Activated CD4-positive, alpha-beta T cell treated with anti-CD3 and anti-CD28 coated beads, Interleukin-2, amount 10 ng/mL, durations not matched to agents 24 days and 14 days (primary cell): ENCODE measurements around the gene SIN3B. TPM values are rescaled to one million over a fixed set of nuclear protein-coding genes. Genes with fewer than 3 reads are reported as not detected.

Experiments
- DNase-seq: peaks from one replicate; pipeline ENCODE4 v3.0.0; 2022
- H3K27ac Mint-ChIP-seq: one replicate; pipeline ENCODE4 v1.8.0; 2022; ENCODE audit warnings: mild to moderate bottlenecking, mixed read lengths
- H3K27me3 Mint-ChIP-seq: one replicate; pipeline ENCODE4 v1.8.0; 2022; ENCODE audit warnings: mixed read lengths
- H3K36me3 Mint-ChIP-seq: one replicate; pipeline ENCODE4 v1.8.0; 2022; ENCODE audit warnings: low read depth, mild to moderate bottlenecking, mixed read lengths
- H3K4me1 Mint-ChIP-seq: one replicate; pipeline ENCODE4 v1.8.0; 2021; ENCODE audit warnings: mixed read lengths
- H3K4me3 Mint-ChIP-seq: one replicate; pipeline ENCODE4 v1.8.0; 2022; ENCODE audit warnings: mild to moderate bottlenecking, moderate library complexity, mixed read lengths
- H3K9me3 Mint-ChIP-seq: one replicate; pipeline ENCODE4 v1.8.0; 2021; ENCODE audit warnings: mixed read lengths
- intact Hi-C: fragments of 100-400 bp; cut with micrococcal nuclease; formaldehyde crosslinking; loops from one replicate; pipeline ENCODE4 v1.15.1; 2023
- total RNA-seq: library from RNA; stranded (reverse); gene quantifications from 2 replicates; pipeline ENCODE4 v1.2.3, GENCODE V29; 2022

The SIN3B gene
- total RNA-seq, 1 donor from 2014 or later: 43.9 TPM

DNA sequence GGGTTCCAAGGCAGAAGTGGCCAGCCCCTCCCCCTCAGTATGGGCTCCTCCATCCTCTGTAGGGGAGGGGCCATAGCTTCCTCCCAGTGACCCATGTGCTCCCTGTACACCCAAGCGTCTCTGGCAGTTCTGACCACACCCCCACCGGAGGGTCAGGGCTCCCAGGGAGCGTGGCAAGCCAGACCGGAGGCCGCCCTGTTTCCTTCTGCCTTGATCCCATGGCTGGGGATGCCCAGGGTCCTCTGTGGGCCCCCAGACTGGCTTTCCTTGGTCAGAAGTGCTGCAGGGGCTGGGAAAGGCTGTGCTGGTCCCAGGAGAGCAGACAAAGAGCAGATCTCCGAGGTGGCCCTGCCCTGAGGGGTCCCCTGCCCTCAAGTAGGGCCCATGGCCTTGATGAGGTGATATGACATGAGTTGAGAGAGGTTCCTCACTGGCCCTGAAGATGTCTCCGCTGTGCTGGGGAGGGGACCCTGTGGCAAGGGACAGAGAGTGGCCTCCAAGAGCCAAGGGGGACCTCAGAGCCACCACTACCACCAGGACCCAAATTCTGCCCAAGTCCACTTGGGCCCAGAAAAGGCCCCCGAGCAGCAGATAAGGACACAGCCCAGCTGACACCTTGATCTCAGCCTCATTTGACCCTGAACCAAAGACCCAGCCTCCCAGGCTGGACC is 51.8 kb downstream of the SIN3B start:
- no peak overlapping the region for H3K4me3 Mint-ChIP-seq
- H3K4me1 Mint-ChIP-seq: peaks cover 4% of the 10 kb centered on the region
- H3K27me3 Mint-ChIP-seq: no peaks in the 10 kb centered on the region
- no peak for DNase-seq
- peaks cover 13% of the 10 kb centered on the region for H3K9me3 Mint-ChIP-seq
- intact Hi-C loops: no loop called here
- H3K36me3 Mint-ChIP-seq: peaks cover 44% of the 10 kb centered on the region
- H3K27ac Mint-ChIP-seq: no peak overlapping the region

DNA sequence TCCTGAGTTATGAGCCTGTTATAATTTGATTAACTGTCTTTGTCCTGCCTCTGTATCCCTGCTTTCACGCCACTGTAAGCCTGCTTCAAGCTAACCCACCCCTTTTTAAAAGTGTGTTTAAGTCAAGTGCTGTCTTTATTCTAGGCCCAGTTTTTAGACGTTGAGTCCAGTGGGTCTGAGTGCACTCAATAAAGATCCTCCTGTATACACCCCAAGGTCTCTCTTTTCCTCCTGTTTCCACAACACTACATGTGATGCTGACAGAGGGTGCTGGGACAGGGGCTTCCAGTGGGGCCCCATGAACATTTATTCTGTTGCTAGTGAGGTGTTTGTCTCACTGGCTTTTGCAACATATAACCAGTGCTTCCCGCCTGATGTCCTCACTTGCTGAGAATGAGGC is 52.9 kb downstream of the SIN3B start:
- no peak overlapping the region for H3K27ac Mint-ChIP-seq
- peaks cover 4% of the 10 kb centered on the region for H3K4me1 Mint-ChIP-seq
- no peak for DNase-seq
- no peak overlapping the region for H3K4me3 Mint-ChIP-seq
- peaks cover 13% of the 10 kb centered on the region for H3K9me3 Mint-ChIP-seq
- intact Hi-C loops: no loop called here
- peaks cover 38% of the 10 kb centered on the region for H3K36me3 Mint-ChIP-seq
- no peaks in the 10 kb centered on the region for H3K27me3 Mint-ChIP-seq

DNA sequence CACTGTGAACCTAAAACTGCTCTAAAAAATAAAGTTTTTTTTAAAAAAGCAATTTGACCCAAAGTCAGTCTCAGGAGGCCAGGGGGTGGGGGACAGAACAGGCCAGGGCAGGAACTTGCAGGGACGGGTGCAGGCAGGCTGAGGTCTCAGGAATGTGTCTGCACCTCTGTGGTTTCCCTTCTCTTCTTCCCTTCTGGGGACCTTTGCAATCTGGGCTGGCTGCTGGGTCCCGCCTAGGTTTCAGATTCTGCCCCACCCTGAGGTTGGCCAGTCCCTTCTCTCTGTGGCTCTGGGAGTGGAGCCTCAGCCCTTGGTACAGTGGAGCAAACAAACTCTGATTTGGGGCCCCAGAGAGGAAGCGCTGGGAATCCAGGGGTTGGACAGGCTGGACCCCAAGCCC is 54.3 kb downstream of the SIN3B start:
- Mint-ChIP-seq H3K27ac (no peak overlapping the region), H3K9me3 (peaks cover 13% of the 10 kb centered on the region), H3K36me3 (peaks cover 31% of the 10 kb centered on the region), H3K27me3 (no peaks in the 10 kb centered on the region), H3K4me1 (peaks cover 7% of the 10 kb centered on the region), H3K4me3 (no peak overlapping the region)
- DNase-seq: no peak
- intact Hi-C loops: no loop called here

DNA sequence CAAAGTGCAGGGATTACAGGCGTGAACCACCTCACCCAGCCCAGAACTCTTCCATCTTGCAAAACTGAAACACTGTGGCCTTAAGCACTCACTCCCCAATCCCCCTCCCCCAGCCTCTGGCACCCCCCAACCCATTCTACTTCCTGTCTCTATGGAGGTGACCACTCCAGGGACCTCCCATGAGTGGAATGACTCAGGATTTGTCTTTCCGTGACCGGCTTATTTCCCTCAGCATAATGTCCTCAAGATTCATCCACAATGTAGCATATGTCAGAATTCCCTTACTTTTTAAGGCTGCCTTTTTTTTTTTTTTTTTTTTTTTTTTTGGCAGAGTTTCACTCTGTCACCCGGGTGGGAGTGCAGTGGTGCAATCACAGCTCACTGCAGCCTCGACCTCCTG is 56.0 kb downstream of the SIN3B start:
- DNase-seq: no peak
- Mint-ChIP-seq H3K27ac (no peak overlapping the region), H3K9me3 (peaks cover 13% of the 10 kb centered on the region), H3K36me3 (peaks cover 20% of the 10 kb centered on the region), H3K4me1 (peaks cover 11% of the 10 kb centered on the region), H3K27me3 (no peaks in the 10 kb centered on the region), H3K4me3 (no peak overlapping the region)
- intact Hi-C loops: no loop called here

DNA sequence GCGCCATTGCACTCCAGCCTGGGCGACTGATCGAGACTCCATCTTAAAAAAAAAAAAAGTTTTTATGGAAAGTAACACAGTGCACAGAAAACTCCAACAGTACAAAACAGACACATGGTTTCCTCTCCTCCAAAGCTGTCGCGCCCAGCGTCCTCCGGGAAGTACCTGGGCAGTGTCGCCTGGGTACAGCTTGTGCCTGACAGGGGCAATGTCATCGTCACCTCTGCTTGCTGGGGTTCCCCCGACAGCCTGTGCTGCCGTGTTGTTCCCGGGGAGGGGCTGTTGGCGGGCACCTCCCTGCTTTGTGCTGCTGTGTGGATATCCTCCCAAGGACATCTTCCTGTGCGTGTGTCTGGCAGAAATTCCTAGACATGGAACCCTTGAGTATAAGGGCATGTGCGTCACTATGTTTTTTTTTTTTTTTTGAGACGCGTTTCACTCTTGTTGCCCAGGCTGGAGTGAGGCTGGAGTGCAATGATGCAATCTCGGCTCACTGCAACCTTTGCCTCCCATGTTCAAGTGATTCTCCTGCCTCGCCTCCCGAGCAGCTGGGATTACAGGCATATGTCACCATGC is 57.2 kb downstream of the SIN3B start:
- no peaks in the 10 kb centered on the region for H3K27me3 Mint-ChIP-seq
- H3K4me1 Mint-ChIP-seq: peaks cover 11% of the 10 kb centered on the region
- intact Hi-C loops: no loop called here
- peaks cover 8% of the 10 kb centered on the region for H3K36me3 Mint-ChIP-seq
- DNase-seq: no peak
- H3K27ac Mint-ChIP-seq: no peak overlapping the region
- H3K9me3 Mint-ChIP-seq: peaks cover 13% of the 10 kb centered on the region
- H3K4me3 Mint-ChIP-seq: no peak overlapping the region

DNA sequence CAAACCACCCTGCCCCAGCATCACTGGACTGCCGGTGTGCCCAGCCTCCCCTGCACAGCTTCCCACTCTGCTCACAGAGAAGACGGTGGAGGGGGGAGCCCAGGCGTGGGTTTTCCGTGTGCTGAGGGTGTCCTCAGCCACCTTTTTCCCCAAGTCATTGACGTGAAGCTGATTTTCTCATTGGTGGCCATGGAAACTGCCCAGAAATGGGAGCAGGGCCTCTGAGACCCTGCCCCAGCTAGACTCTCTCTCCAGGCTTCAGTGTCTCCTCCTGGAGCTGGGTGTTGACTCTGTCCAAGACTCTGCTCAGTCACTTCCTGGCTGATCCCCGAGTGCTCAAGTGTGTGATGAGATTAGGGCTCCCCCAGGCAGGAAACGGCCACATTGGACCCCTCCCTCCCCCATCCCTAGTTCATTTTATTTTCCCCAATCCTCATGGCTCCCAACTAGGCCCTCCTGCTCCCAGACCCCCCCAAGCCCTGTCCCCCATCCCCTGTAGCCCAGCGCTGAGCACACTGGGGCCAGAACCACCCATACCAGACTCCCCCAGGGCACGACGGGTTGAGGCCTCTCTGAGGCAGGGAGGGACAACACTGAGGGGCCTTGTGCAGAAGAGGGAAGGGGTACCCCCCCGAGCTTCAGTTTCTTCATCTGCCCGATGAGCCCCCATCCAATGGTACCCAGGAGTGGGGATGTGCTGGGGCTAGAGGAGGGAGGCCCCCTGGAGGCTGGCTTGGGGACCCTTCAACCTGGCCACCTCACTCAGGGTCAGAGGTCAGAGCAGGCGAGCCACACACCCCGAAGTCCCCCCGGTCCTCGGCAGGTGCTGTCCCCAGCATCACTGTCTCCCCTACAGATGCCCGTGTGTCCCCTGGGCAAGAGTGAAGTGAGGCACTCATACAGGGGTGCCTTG is 58.4 kb downstream of the SIN3B start:
- Mint-ChIP-seq H3K4me1 (peaks cover 11% of the 10 kb centered on the region), H3K27ac (no peak overlapping the region), H3K27me3 (peaks cover 2% of the 10 kb centered on the region), H3K9me3 (peaks cover 5% of the 10 kb centered on the region), H3K36me3 (no peaks in the 10 kb centered on the region), H3K4me3 (no peak overlapping the region)
- intact Hi-C loops: no loop called here
- DNase-seq: no peak

DNA sequence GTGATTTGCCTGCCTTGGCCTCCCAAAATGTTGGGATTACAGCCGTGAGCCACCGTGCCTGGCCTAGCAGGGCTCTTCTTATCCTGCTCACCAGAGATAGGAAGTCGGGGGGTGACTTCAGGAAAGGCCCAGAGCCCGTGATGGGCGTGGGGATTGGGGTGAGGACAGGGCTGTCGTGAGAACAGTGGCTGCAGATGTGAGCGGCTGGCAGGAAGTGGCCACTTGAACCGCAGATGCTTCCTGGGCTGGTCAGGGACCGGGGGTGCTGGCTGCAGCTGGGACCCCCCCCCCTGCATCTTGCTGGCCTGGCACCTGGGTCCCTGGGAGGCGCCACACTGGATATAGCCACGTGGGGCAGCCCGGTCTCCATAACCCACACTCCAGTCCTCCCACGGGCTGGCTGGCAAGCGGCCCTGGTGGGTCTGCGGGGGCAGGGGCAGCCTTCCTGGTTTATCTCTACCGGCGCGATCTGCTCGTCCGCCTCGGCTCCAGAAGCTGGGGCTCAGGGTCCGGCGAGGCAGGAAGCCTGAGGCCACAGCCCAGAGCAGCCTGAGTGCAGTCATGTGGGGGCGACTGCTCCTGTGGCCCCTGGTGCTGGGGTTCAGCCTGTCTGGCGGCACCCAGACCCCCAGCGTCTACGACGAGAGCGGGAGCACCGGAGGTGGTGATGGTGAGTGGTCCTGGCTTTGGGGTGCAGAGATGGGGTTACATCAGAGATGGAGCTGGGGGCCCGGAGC is 59.6 kb downstream of the SIN3B start, which contains the start of gene F2RL3:
Gene F2RL3, plus strand, starts transcription at position 371 of the 737 bp plus-strand sequence. Its CDS starts 191 bp downstream, at position 562.
- Mint-ChIP-seq H3K9me3 (no peaks in the 10 kb centered on the region), H3K27me3 (peaks cover 8% of the 10 kb centered on the region), H3K36me3 (no peaks in the 10 kb centered on the region), H3K27ac (no peak within 1 kb of the TSS), H3K4me3 (peak within 1 kb of the TSS; percentile 21), H3K4me1 (peaks cover 13% of the 10 kb centered on the region)
- peak; percentile 66 for DNase-seq
- intact Hi-C loops: no loop called here

DNA sequence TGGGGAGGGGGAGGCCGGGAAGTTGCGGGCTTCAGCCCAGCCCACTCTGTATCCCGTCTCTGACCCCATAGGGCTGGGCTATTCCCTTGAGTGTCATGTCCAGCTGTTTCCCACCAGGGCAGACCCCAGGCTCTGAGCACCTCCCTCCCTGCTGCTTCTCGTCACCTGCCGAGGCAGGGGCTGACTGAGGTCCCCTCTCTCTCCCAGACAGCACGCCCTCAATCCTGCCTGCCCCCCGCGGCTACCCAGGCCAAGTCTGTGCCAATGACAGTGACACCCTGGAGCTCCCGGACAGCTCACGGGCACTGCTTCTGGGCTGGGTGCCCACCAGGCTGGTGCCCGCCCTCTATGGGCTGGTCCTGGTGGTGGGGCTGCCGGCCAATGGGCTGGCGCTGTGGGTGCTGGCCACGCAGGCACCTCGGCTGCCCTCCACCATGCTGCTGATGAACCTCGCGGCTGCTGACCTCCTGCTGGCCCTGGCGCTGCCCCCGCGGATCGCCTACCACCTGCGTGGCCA is 60.2 kb downstream of the SIN3B start:
- Mint-ChIP-seq H3K4me1 (peaks cover 13% of the 10 kb centered on the region), H3K4me3 (no peak overlapping the region), H3K36me3 (no peaks in the 10 kb centered on the region), H3K27me3 (peaks cover 9% of the 10 kb centered on the region), H3K9me3 (no peaks in the 10 kb centered on the region), H3K27ac (no peak overlapping the region)
- no peak for DNase-seq
- intact Hi-C loops: no loop called here

DNA sequence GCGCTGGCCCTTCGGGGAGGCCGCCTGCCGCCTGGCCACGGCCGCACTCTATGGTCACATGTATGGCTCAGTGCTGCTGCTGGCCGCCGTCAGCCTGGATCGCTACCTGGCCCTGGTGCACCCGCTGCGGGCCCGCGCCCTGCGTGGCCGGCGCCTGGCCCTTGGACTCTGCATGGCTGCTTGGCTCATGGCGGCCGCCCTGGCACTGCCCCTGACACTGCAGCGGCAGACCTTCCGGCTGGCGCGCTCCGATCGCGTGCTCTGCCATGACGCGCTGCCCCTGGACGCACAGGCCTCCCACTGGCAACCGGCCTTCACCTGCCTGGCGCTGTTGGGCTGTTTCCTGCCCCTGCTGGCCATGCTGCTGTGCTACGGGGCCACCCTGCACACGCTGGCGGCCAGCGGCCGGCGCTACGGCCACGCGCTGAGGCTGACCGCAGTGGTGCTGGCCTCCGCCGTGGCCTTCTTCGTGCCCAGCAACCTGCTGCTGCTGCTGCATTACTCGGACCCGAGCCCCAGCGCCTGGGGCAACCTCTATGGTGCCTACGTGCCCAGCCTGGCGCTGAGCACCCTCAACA is 60.8 kb downstream of the SIN3B start:
- Mint-ChIP-seq H3K4me3 (no peak overlapping the region), H3K27ac (no peak overlapping the region), H3K4me1 (peaks cover 13% of the 10 kb centered on the region), H3K9me3 (no peaks in the 10 kb centered on the region), H3K36me3 (no peaks in the 10 kb centered on the region), H3K27me3 (peaks cover 14% of the 10 kb centered on the region)
- intact Hi-C loops: no loop called here
- no peak for DNase-seq

DNA sequence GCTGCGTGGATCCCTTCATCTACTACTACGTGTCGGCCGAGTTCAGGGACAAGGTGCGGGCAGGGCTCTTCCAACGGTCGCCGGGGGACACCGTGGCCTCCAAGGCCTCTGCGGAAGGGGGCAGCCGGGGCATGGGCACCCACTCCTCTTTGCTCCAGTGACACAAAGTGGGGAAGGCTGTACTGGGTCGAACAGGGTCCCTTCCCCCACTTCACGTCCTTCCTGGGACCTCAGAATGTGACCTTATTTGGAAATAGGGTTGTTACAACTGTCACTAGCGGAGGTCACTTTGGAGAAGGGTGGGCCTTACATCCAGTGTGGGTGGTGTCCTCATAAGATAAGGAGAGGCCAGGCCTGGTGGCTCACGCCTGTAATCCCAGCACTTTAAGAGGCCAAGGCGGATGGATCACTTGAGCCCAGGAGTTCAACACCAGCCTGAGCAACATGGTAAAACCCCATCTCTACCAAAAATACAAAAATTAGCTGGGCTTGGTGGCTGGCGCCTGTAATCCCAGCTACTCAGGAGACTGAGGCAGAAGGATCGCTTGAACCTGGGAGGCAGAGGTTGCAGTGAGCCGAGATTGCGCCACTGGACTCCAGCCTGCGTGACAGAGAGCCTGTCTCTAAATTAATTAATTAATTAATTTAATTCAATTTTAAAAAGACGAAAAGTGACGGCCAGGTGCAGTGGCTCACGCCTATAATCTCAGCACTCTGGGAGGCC is 61.4 kb downstream of the SIN3B start:
- no peaks in the 10 kb centered on the region for H3K36me3 Mint-ChIP-seq
- intact Hi-C loops: no loop called here
- H3K9me3 Mint-ChIP-seq: no peaks in the 10 kb centered on the region
- no peak for DNase-seq
- H3K27me3 Mint-ChIP-seq: peaks cover 20% of the 10 kb centered on the region
- no peak overlapping the region for H3K4me3 Mint-ChIP-seq
- peaks cover 13% of the 10 kb centered on the region for H3K4me1 Mint-ChIP-seq
- H3K27ac Mint-ChIP-seq: no peak overlapping the region

DNA sequence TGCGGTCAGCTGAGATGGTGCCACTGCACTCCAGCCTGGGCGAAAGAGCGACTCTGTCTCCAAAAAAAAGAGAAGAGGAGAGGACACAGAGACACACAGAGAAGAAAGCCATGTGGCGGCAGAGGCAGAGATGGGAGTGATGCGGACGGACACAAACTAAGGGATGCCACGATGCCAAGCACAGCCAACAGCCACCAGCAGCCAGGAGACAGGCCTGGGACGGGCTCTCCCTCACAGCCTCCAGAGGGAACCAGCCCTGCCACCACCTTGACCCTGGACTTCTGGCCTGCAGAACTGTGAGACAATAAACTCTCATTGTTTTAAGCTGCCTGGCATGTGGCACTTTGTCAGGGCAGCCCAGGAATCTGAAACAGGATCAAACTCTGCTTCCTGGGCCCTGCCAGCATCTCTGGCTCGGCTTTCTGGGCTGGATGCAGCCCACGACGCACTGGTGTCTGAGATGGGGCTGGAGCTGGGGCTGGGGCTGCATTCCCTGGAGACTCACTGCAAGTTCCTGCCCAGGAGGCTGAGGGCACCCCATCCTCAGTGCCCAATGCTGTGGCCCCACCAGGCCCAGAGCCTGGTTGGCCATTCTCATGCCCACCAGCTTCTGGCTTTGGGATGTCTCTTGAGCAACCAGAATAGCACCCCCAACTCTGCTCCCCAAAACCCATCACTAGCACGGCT is 62.6 kb downstream of the SIN3B start:
- H3K27ac Mint-ChIP-seq: no peak overlapping the region
- peaks cover 20% of the 10 kb centered on the region for H3K27me3 Mint-ChIP-seq
- H3K9me3 Mint-ChIP-seq: no peaks in the 10 kb centered on the region
- intact Hi-C loops: no loop called here
- H3K36me3 Mint-ChIP-seq: no peaks in the 10 kb centered on the region
- H3K4me3 Mint-ChIP-seq: no peak overlapping the region
- no peak for DNase-seq
- peaks cover 13% of the 10 kb centered on the region for H3K4me1 Mint-ChIP-seq

DNA sequence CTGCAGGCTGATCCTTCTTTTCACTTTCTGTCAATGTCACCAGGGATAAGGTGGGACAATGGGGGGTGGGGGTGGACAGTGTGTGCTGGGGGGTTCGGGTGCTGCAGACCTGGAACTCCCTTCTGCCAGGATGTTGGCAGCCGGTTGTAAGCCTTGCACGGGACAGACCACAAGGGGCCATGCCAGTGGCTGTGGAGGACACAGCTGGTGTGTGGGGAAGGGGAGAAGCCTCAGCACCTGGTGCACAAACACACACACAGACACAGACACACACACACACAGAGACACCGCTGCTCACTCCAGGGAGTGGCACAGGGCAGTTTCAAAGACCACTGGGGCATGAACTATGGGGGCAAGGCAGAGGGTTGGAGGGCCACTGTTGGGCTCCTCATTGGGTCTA is 63.2 kb downstream of the SIN3B start:
- Mint-ChIP-seq H3K27me3 (peaks cover 20% of the 10 kb centered on the region), H3K4me3 (no peak overlapping the region), H3K27ac (no peak overlapping the region), H3K36me3 (no peaks in the 10 kb centered on the region), H3K4me1 (peaks cover 13% of the 10 kb centered on the region), H3K9me3 (no peaks in the 10 kb centered on the region)
- no peak for DNase-seq
- intact Hi-C loops: no loop called here
